ENCODE data around the gene MLLT6.

GRCh38 chr17:38712593-38712992 is 7.5 kb downstream of the MLLT6 start:
- TF ChIP-seq CTCF (conservative IDR thresholded peaks at IDR 0.05; ENCODE audit: low read length) = no peak
- TF ChIP-seq EZH2phosphoT487 (IDR thresholded peaks at IDR 0.05; ENCODE audit: borderline replicate concordance) = no peak

Data from Loucy (cell line).